GM23338 (cell line): ENCODE results near the gene KRT7. TPM values are rescaled to one million over a fixed set of nuclear protein-coding genes. Genes with fewer than 3 reads are reported as not detected.

Source experiments
- ATAC-seq: fragments of 200-7000 bp; cut with Tn5 transposase; 3 replicates; pipeline ENCODE4 v1.9.1; 2020
- DNase-seq: peaks from one replicate; pipeline ENCODE4 v3.0.0-alpha.2; 2015; ENCODE audit warnings: low spot score
- H2AFZ ChIP-seq: fragments of 200-600 bp; sonication (generic); 2 replicates; pipeline ENCODE4 v1.8.0; 2016; ENCODE audit warnings: antibody characterized with exemption, mild to moderate bottlenecking, moderate library complexity
- H3F3A ChIP-seq: fragments of 200-600 bp; sonication (generic); replicated peaks from 2 replicates; pipeline ENCODE4 v1.8.0; 2017; ENCODE audit warnings: antibody characterized with exemption, mixed run types, low read depth
- H3K27ac ChIP-seq: fragments of 200-600 bp; sonication (generic); 2 replicates; pipeline ENCODE4 v1.6.1; 2016; ENCODE audit warnings: low read depth
- H3K27me3 ChIP-seq: fragments of 200-600 bp; sonication (generic); 2 replicates; pipeline ENCODE4 v1.8.0; 2016; ENCODE audit warnings: mild to moderate bottlenecking, mixed run types, moderate library complexity; ENCODE audit not compliant: insufficient read depth
- H3K36me3 ChIP-seq: fragments of 200-600 bp; sonication (generic); 2 replicates; pipeline ENCODE4 v1.8.0; 2016; ENCODE audit warnings: mild to moderate bottlenecking; ENCODE audit not compliant: insufficient read depth
- H3K4me1 ChIP-seq: fragments of 200-600 bp; sonication (generic); 2 replicates; pipeline ENCODE4 v1.8.0; 2016; ENCODE audit warnings: mild to moderate bottlenecking, moderate library complexity; ENCODE audit not compliant: insufficient read depth
- H3K4me2 ChIP-seq: fragments of 200-600 bp; sonication (generic); 2 replicates; pipeline ENCODE4 v1.7.1; 2017; ENCODE audit warnings: mixed run types
- H3K4me3 ChIP-seq: fragments of 200-600 bp; sonication (generic); 2 replicates; pipeline ENCODE4 v1.6.1; 2016; ENCODE audit warnings: mixed run types
- H3K79me2 ChIP-seq: fragments of 200-600 bp; sonication (generic); replicated peaks from 2 replicates; pipeline ENCODE4 v1.8.0; 2017; ENCODE audit warnings: mild to moderate bottlenecking; ENCODE audit not compliant: insufficient read depth
- H3K9me2 ChIP-seq: fragments of 200-600 bp; sonication (generic); 2 replicates; pipeline ENCODE4 v1.8.0; 2017; ENCODE audit not compliant: insufficient read depth
- H4K20me1 ChIP-seq: fragments of 200-600 bp; sonication (generic); replicated peaks from 2 replicates; pipeline ENCODE4 v1.8.0; 2017; ENCODE audit warnings: mild to moderate bottlenecking; ENCODE audit not compliant: insufficient read depth
- H3K27ac Mint-ChIP-seq: 2 replicates; pipeline ENCODE4 v1.8.0; 2020; ENCODE audit warnings: inconsistent platforms, mild to moderate bottlenecking, moderate library complexity, mixed read lengths
- H3K27me3 Mint-ChIP-seq: 3 replicates; pipeline ENCODE4 v1.8.0; 2022; ENCODE audit warnings: low read depth, mild to moderate bottlenecking, moderate library complexity, mixed read lengths, inconsistent platforms; ENCODE audit not compliant: insufficient read depth, poor library complexity
- H3K36me3 Mint-ChIP-seq: 3 replicates; pipeline ENCODE4 v1.8.0; 2021; ENCODE audit warnings: low read depth, mild to moderate bottlenecking, inconsistent platforms, moderate library complexity, mixed read lengths
- H3K4me1 Mint-ChIP-seq: 3 replicates; pipeline ENCODE4 v1.8.0; 2020; ENCODE audit warnings: mild to moderate bottlenecking, inconsistent platforms, mixed read lengths
- H3K4me3 Mint-ChIP-seq: 3 replicates; pipeline ENCODE4 v1.8.0; 2021; ENCODE audit warnings: moderate library complexity, mild to moderate bottlenecking, inconsistent platforms, mixed read lengths
- H3K9me3 Mint-ChIP-seq: 3 replicates; pipeline ENCODE4 v1.8.0; 2020; ENCODE audit warnings: moderate library complexity, mild to moderate bottlenecking, inconsistent platforms, mixed read lengths
- CREB1 ChIP-seq: fragments of 250-450 bp; sonication (Bioruptor Pico); IDR thresholded peaks from 2 replicates; pipeline ENCODE4 v1.5.0; 2020; ENCODE audit warnings: low read depth, mild to moderate bottlenecking, moderate library complexity
- CTCF ChIP-seq, 2 experiments: fragments of 200-600 bp in 1 of 2; sonication (generic) in 1 of 2; conservative IDR thresholded peaks; 2 replicates each; pipeline versions ENCODE4 v1.5.1 to v1.6.1; 2016 to 2017; ENCODE audit warnings: antibody characterized with exemption in 2 of 2, low read depth in 2 of 2, mild to moderate bottlenecking in 2 of 2, moderate library complexity in 1 of 2
- EZH2phosphoT487 ChIP-seq: fragments of 200-600 bp; sonication (generic); IDR thresholded peaks from one replicate; pipeline ENCODE4 v1.8.1; 2018; ENCODE audit warnings: antibody characterized with exemption; ENCODE audit not compliant: unreplicated experiment
- JUNB ChIP-seq: IDR thresholded peaks from one replicate; pipeline ENCODE4 v1.6.1; 2016; ENCODE audit warnings: antibody characterized with exemption; ENCODE audit not compliant: unreplicated experiment
- POLR2AphosphoS5 ChIP-seq: IDR thresholded peaks from 2 replicates; pipeline ENCODE4 v1.6.1; 2016; ENCODE audit warnings: antibody characterized with exemption, low read depth
- REST ChIP-seq: IDR thresholded peaks from one replicate; pipeline ENCODE4 v1.6.1; 2018; ENCODE audit warnings: antibody characterized with exemption; ENCODE audit not compliant: unreplicated experiment
- STAT1 ChIP-seq: IDR thresholded peaks from one replicate; pipeline ENCODE4 v1.6.1; 2016; ENCODE audit warnings: antibody characterized with exemption; ENCODE audit not compliant: unreplicated experiment
- ZNF114 ChIP-seq: fragments of 250-450 bp; sonication (Bioruptor Pico); IDR thresholded peaks from 2 replicates; pipeline ENCODE4 v1.5.0; 2020; ENCODE audit warnings: mild to moderate bottlenecking, moderate library complexity
- ZNF331 ChIP-seq: fragments of 250-450 bp; sonication (Bioruptor Pico); IDR thresholded peaks from 2 replicates; pipeline ENCODE4 v1.5.0; 2020; ENCODE audit warnings: low read depth, mild to moderate bottlenecking, moderate library complexity
- polyA plus RNA-seq: library from polyadenylated mRNA; unstranded; fragments of >200 nt; fragmentation: Nextera tagmentation; extraction: Ambion mirVana; gene quantifications from 2 replicates; pipeline ENCODE4 v1.2.1, GENCODE V29; 2016
- total RNA-seq: library from RNA; depleted of rRNA; stranded (reverse); fragments of >200 nt; shearing (Covaris generic); gene quantifications from 2 replicates; pipeline ENCODE4 v1.2.3, GENCODE V29; 2014

Gene KRT7
- total and polyA plus RNA-seq, 2 experiments from 2014 or later: 6.5 to 9.4 TPM

GRCh38 chr12:52259657-52260243, 26.7 kb downstream of the KRT7 start (continued):
- TF ChIP-seq REST (no peak), CREB1 (CRISPR knock-in tag) (no peak)

- no peak for ATAC-seq
- Mint-ChIP-seq H3K27me3 (peaks cover 42% of the 10 kb centered on the region), H3K4me1 (peaks cover 7% of the 10 kb centered on the region), H3K9me3 (peaks cover 36% of the 10 kb centered on the region), H3K4me3 (no peak overlapping the region), H3K36me3 (peaks cover 4% of the 10 kb centered on the region; the same call in 1 of the 3 replicates), H3K27ac (no peak overlapping the region)
- Histone ChIP-seq H3K27me3 (peaks cover 46% of the 10 kb centered on the region), H3K4me1 (no peaks in the 10 kb centered on the region), H3K4me2 (no peak overlapping the region), H3F3A (no peaks in the 10 kb centered on the region), H3K79me2 (no peaks in the 10 kb centered on the region), H3K4me3 (no peak overlapping the region), H4K20me1 (no peaks in the 10 kb centered on the region; the same call in 1 of the 2 replicates), H3K36me3 (no peaks in the 10 kb centered on the region), H3K27ac (no peak overlapping the region), H3K9me2 (no peaks in the 10 kb centered on the region; the same call in 1 of the 2 replicates), H2AFZ (no peak overlapping the region)
- no peak for DNase-seq
- TF ChIP-seq STAT1 (no peak), REST (no peak), CREB1 (CRISPR knock-in tag) (no peak), POLR2AphosphoS5 (no peak), JUNB (no peak), ZNF114 (no peak), ZNF331 (CRISPR knock-in tag) (no peak), CTCF (conservative IDR thresholded peaks at IDR 0.05; ENCODE audit: low read depth in 2 of 2) (no peak), EZH2phosphoT487 (no peak)
Measured at GRCh38 chr12:52260361-52261207, 27.5 kb downstream of the KRT7 start.
